ENCODE results near the gene ENC1. TPM values are rescaled to one million over a fixed set of nuclear protein-coding genes. Genes with fewer than 3 reads are reported as not detected.

ENC1 gene
- total and polyA plus RNA-seq, 7 donors = 0.58 to 28.3 (median 2.8) TPM

DNA sequence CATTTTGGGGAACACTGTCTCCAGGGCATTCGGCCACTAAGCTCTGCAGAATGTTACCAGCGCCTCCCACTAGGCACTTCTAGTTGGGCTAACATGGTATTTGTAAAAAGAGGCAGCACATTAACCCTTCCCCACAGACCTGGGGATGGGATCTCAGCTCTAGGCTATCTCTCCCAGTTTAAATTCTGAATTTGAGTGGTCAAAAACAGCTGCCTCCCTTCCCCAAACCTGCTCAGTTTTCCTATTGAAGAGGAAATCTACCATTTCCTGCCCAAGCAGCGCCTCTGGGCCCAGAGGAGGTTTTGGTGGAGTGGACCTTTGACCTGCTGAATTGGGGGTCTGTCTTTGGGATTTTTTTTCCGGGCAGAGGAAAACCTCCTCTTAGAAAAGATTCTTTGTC, 53.2 kb downstream of the ENC1 start:
- Histone ChIP-seq H3K27me3 (ENCODE audit: insufficient read depth in 3 of 3, low read length in 2 of 3) (no peaks in the 10 kb centered on the region), H3K4me1 (no peaks in the 10 kb centered on the region), H3K9me3 (no peaks in the 10 kb centered on the region), H3K27ac (no peak overlapping the region), H3K36me3 (ENCODE audit: insufficient read depth in 1 of 2, low read depth in 1 of 2) (no peaks in the 10 kb centered on the region), H3K4me3 (no peak overlapping the region)
- TF ChIP-seq, protein P1, sequence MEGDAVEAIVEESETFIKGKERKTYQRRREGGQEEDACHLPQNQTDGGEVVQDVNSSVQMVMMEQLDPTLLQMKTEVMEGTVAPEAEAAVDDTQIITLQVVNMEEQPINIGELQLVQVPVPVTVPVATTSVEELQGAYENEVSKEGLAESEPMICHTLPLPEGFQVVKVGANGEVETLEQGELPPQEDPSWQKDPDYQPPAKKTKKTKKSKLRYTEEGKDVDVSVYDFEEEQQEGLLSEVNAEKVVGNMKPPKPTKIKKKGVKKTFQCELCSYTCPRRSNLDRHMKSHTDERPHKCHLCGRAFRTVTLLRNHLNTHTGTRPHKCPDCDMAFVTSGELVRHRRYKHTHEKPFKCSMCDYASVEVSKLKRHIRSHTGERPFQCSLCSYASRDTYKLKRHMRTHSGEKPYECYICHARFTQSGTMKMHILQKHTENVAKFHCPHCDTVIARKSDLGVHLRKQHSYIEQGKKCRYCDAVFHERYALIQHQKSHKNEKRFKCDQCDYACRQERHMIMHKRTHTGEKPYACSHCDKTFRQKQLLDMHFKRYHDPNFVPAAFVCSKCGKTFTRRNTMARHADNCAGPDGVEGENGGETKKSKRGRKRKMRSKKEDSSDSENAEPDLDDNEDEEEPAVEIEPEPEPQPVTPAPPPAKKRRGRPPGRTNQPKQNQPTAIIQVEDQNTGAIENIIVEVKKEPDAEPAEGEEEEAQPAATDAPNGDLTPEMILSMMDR (IDR thresholded peaks at IDR 0.05) = no peak
- intact Hi-C loops (cut with DNase I) = no loop called here
- ATAC-seq (no peak), DNase-seq (no peak)
- 64 to 80% (median 69%) methylated on average over 4 of the region's 4 CpGs for WGBS, 3 donors

DNA sequence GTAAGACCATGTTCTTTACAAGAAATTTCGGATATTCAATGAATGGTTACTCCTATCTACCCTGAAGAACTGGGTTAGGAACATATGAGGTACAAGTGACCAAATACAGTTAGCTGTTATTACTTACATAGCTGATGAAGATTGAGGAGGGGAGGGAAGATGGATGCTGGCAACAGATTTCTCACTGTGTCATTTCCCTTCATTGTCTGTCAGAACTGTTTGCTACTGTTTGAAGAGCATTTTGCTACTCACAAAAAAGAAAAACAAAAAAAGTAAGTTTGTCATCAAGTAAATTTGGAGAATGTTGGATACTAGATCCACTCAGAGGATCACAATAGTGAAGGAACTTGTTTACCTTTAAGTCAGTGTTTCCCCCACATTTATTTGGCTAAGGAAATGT, 53.7 kb downstream of the ENC1 start:
- Histone ChIP-seq H3K4me1 (no peaks in the 10 kb centered on the region), H3K9me3 (no peaks in the 10 kb centered on the region), H3K27me3 (ENCODE audit: insufficient read depth in 3 of 3, low read length in 2 of 3) (no peaks in the 10 kb centered on the region), H3K27ac (no peak overlapping the region), H3K4me3 (no peak overlapping the region), H3K36me3 (ENCODE audit: insufficient read depth in 1 of 2, low read depth in 1 of 2) (no peaks in the 10 kb centered on the region)
- intact Hi-C loops (cut with DNase I) = no loop called here
- TF ChIP-seq, protein P1 (IDR thresholded peaks at IDR 0.05) = no peak
- whole genome bisulfite sequencing, 3 donors = 67 to 79% (median 72%) methylated on average over 1 of the region's 1 CpG
- DNase-seq (no peak), ATAC-seq (no peak)

DNA sequence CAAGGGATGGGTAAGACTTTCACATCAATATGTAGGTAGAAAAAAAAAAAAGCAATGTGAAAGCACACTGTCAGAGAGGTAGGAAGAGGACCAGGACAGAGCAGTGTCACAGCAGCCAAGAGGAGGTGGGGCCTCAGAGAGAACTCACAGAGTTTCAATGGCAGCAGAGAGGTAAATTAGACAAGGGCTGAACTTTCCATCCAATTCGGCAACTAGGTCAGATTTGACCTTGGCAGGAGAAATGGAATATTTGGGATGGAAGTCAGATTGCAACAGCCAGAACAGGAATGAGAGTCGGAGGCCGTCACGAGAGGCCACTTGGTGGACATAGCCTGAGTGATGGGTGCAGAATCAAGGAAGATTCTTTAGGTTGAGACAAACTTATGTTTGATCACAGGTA, 57.7 kb downstream of the ENC1 start:
- 45 to 66% (median 55%) methylated on average over 4 of the region's 4 CpGs for WGBS, 3 donors
- no peak overlapping the region for H3K27ac ChIP-seq
- TF ChIP-seq, protein P1 (IDR thresholded peaks at IDR 0.05) = no peak
- no peaks in the 10 kb centered on the region for H3K27me3 ChIP-seq (ENCODE audit: insufficient read depth in 3 of 3, low read length in 2 of 3)
- DNase-seq = no peak
- no peak overlapping the region for H3K4me3 ChIP-seq
- no peak for ATAC-seq
- no peaks in the 10 kb centered on the region for H3K36me3 ChIP-seq (ENCODE audit: insufficient read depth in 1 of 2, low read depth in 1 of 2)
- intact Hi-C loops (cut with DNase I) = no loop called here
- no peaks in the 10 kb centered on the region for H3K4me1 ChIP-seq
- H3K9me3 ChIP-seq = no peaks in the 10 kb centered on the region

DNA sequence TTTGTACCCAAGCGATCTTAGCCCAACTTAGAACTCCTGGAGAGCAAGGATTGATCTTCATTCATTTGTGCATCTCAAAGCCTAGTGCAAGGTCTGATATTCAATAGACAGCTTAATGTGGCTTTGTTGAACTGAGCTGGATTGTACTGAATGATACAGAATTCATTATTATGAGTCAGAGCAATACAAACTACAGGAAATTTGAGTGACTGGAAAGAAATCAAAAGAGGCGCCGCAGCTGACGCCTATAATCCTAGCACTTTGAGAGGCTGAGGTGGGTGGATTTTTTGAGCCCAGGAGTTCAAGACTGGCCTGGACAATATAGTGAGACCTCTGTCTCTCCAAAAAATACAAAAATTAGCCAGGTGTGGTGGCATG, 58.6 kb downstream of the ENC1 start:
- Histone ChIP-seq H3K4me1 (no peaks in the 10 kb centered on the region), H3K4me3 (no peak overlapping the region), H3K27me3 (ENCODE audit: insufficient read depth in 3 of 3, low read length in 2 of 3) (no peaks in the 10 kb centered on the region), H3K9me3 (no peaks in the 10 kb centered on the region), H3K36me3 (ENCODE audit: insufficient read depth in 1 of 2, low read depth in 1 of 2) (no peaks in the 10 kb centered on the region), H3K27ac (no peak overlapping the region)
- intact Hi-C loops (cut with DNase I) = no loop called here
- no peak for ATAC-seq
- DNase-seq = no peak
- TF ChIP-seq, protein P1 (IDR thresholded peaks at IDR 0.05) = no peak
- 92 to 94% (median 93%) methylated on average over 4 of the region's 4 CpGs for WGBS, 3 donors

DNA sequence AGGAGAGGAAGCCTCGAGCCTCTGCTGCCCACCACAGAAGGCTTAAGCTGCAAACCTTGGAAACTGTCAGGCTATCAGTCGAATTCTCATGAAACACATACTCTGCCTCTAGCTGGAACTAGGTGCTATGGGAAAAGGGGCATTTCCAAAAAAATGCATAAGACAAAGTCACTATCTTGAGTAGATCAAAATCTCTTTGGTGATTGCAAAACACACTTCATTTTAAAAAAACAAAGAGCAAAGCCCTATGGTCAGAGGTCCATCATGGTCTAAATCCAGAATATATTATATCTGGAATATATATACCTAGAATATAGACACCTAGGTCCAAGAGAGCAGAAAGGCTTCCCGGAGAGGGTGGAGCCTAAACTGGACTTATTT, 59.8 kb downstream of the ENC1 start:
- 88 to 92% (median 91%) methylated on average over 3 of the region's 3 CpGs for WGBS, 3 donors

More for the DNA sequence above, 59.8 kb downstream of the ENC1 start:
- DNase-seq (no peak), ATAC-seq (no peak)
- Histone ChIP-seq H3K27ac (no peak overlapping the region), H3K4me3 (no peak overlapping the region), H3K36me3 (ENCODE audit: insufficient read depth in 1 of 2, low read depth in 1 of 2) (no peaks in the 10 kb centered on the region), H3K4me1 (no peaks in the 10 kb centered on the region), H3K9me3 (no peaks in the 10 kb centered on the region), H3K27me3 (ENCODE audit: insufficient read depth in 3 of 3, low read length in 2 of 3) (no peaks in the 10 kb centered on the region)
- intact Hi-C loops (cut with DNase I) = no loop called here
- TF ChIP-seq, protein P1 (IDR thresholded peaks at IDR 0.05) = no peak
